ENCODE results near the gene KCNJ11.

The KCNJ11 gene

DNA sequence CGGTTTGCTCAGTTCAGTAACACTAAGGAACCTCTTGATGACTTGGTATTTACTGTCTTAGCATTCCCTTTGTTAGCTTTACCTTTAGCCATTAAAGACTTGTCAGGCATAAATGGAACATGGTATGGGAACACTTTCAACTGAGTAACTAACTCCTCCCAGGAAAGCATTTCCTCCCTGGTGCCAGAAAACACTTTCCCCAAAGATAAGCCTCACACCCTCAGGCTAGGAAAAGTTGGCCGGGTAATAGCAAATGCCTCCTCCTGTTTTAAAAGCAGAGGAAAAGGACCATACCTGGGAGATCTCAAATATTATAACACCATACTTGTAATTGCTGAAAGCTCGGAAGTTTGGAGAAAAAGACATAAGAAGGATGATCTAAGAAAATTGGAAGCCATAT is 12.0 kb downstream of the KCNJ11 start:
- Histone ChIP-seq H3K4me3 (ENCODE audit: low read depth, low read length) (no peak overlapping the region), H3K4me2 (ENCODE audit: low read length) (no peak overlapping the region), H3K27me3 (ENCODE audit: control insufficient read depth, insufficient read depth, low read length) (no peaks in the 10 kb centered on the region), H3K36me3 (ENCODE audit: control insufficient read depth, insufficient read depth, low read length) (no peaks in the 10 kb centered on the region), H3K27ac (no peak overlapping the region), H3K4me1 (no peaks in the 10 kb centered on the region), H3K9ac (no peak overlapping the region), H2AFZ (no peak overlapping the region), H3K79me2 (no peaks in the 10 kb centered on the region), H3K9me3 (ENCODE audit: control insufficient read depth, low read length) (no peaks in the 10 kb centered on the region)
- TF ChIP-seq, protein P1, sequence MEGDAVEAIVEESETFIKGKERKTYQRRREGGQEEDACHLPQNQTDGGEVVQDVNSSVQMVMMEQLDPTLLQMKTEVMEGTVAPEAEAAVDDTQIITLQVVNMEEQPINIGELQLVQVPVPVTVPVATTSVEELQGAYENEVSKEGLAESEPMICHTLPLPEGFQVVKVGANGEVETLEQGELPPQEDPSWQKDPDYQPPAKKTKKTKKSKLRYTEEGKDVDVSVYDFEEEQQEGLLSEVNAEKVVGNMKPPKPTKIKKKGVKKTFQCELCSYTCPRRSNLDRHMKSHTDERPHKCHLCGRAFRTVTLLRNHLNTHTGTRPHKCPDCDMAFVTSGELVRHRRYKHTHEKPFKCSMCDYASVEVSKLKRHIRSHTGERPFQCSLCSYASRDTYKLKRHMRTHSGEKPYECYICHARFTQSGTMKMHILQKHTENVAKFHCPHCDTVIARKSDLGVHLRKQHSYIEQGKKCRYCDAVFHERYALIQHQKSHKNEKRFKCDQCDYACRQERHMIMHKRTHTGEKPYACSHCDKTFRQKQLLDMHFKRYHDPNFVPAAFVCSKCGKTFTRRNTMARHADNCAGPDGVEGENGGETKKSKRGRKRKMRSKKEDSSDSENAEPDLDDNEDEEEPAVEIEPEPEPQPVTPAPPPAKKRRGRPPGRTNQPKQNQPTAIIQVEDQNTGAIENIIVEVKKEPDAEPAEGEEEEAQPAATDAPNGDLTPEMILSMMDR (IDR thresholded peaks at IDR 0.05), result no peak

DNA sequence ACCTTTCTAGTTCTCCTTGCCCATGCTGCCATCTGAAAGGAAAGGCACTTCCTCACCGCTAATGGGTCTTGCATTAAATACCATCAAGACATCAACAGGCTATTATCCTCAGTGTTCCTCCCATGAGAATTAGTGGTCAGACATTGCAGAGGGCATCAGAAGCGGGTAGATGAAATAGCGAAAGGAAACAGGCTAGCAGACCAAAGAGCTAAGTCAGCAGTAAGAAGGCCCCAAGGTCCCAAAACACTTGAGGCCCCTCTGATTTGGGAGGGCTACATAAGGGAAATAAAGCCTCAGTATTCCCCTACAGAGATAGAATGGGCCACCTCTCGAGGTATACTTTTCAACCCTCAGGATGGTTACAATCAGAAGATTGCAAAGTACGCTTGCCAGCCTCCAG is 12.9 kb downstream of the KCNJ11 start:
- Histone ChIP-seq H2AFZ (no peak overlapping the region), H3K27me3 (ENCODE audit: control insufficient read depth, insufficient read depth, low read length) (no peaks in the 10 kb centered on the region), H3K27ac (no peak overlapping the region), H3K36me3 (ENCODE audit: control insufficient read depth, insufficient read depth, low read length) (no peaks in the 10 kb centered on the region), H3K9ac (no peak overlapping the region), H3K4me1 (no peaks in the 10 kb centered on the region), H3K4me2 (ENCODE audit: low read length) (no peak overlapping the region), H3K79me2 (no peaks in the 10 kb centered on the region), H3K9me3 (ENCODE audit: control insufficient read depth, low read length) (no peaks in the 10 kb centered on the region), H3K4me3 (ENCODE audit: low read depth, low read length) (no peak overlapping the region)
- TF ChIP-seq, protein P1 (IDR thresholded peaks at IDR 0.05), result no peak

DNA sequence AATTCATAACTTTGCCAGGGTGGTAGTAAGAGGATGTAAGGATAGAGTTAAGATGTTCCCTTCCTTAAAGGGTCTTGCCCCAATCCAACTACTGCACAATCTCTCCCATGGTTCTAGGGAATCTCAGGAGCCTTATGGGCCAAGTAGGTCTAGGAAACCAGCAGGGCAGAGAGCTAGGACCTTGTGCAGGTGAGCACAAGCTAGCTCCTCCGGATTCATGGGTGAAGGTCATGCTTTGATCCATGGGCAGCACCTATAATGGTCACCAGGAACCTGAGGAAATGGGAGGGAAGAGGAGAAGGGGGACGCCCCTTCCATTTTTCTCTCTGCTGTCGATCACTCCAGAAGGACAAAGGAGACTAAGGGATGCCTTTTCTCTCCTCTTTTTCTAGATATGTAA is 16.8 kb downstream of the KCNJ11 start:
- no peak overlapping the region for H3K27ac ChIP-seq
- H3K27me3 ChIP-seq (ENCODE audit: control insufficient read depth, insufficient read depth, low read length), result no peaks in the 10 kb centered on the region
- H3K4me1 ChIP-seq, result no peaks in the 10 kb centered on the region
- H3K9ac ChIP-seq, result no peak overlapping the region
- H3K4me3 ChIP-seq (ENCODE audit: low read depth, low read length), result no peak overlapping the region
- H3K4me2 ChIP-seq (ENCODE audit: low read length), result no peak overlapping the region
- H3K36me3 ChIP-seq (ENCODE audit: control insufficient read depth, insufficient read depth, low read length), result no peaks in the 10 kb centered on the region
- H3K79me2 ChIP-seq, result no peaks in the 10 kb centered on the region
- TF ChIP-seq, protein P1 (IDR thresholded peaks at IDR 0.05), result no peak
- no peaks in the 10 kb centered on the region for H3K9me3 ChIP-seq (ENCODE audit: control insufficient read depth, low read length)
- H2AFZ ChIP-seq, result no peak overlapping the region

DNA sequence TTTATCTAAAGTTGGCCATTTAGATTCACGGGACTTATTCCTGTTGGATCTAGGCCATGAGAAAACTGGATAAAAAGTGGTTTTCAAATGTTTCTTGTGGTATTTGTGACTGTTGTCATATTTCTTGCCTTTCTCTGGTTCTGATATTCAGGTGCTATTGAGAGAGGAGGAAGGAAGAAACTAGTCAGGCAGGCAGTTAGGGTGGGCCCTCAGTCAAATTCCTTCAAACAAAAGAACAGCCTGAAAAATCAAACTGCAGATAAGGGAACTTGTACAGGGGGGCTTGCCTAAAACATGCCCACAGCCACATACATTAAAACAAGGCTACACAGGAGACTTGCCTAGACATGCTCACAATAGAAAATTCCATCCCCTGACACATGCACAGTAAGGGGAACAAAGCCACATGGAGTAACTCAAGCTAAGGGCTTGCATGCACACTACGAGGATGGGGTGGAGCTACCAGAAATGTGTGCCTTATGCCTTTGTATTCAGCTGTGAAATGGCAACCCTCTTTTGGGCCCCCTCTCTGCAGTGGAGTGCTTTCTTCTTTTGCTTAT is 18.7 kb downstream of the KCNJ11 start:
- Histone ChIP-seq H3K27ac (no peak overlapping the region), H2AFZ (no peak overlapping the region), H3K27me3 (ENCODE audit: control insufficient read depth, insufficient read depth, low read length) (no peaks in the 10 kb centered on the region), H3K79me2 (no peaks in the 10 kb centered on the region), H3K4me1 (no peaks in the 10 kb centered on the region), H3K9me3 (ENCODE audit: control insufficient read depth, low read length) (no peaks in the 10 kb centered on the region), H3K4me3 (ENCODE audit: low read depth, low read length) (no peak overlapping the region), H3K4me2 (ENCODE audit: low read length) (no peak overlapping the region), H3K9ac (no peak overlapping the region), H3K36me3 (ENCODE audit: control insufficient read depth, insufficient read depth, low read length) (no peaks in the 10 kb centered on the region)
- TF ChIP-seq, protein P1 (IDR thresholded peaks at IDR 0.05), result no peak

DNA sequence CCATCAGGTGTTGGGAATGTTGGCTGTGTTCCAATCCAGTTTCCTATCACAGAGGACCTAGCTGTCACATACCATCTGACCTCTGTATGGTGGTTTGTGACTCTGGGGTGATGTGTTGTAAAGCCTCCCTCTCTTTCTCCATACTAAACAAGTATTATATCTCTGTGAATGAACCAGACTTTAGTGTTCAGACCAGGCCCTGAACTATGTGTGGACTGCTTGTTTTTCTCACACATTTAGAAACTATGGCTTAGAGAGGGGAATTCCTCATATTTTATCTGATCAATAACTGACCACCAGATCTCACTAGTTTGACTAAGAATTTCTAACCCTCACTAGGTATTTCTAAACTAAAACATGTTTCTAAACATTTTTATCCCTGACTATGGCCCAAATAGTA is 19.4 kb downstream of the KCNJ11 start:
- Histone ChIP-seq H3K9ac (no peak overlapping the region), H3K36me3 (ENCODE audit: control insufficient read depth, insufficient read depth, low read length) (no peaks in the 10 kb centered on the region), H3K9me3 (ENCODE audit: control insufficient read depth, low read length) (no peaks in the 10 kb centered on the region)

More for the DNA sequence above, 19.4 kb downstream of the KCNJ11 start:
- H3K4me3 ChIP-seq (ENCODE audit: low read depth, low read length), result no peak overlapping the region
- H3K27ac ChIP-seq, result no peak overlapping the region
- no peaks in the 10 kb centered on the region for H3K27me3 ChIP-seq (ENCODE audit: control insufficient read depth, insufficient read depth, low read length)
- H3K4me1 ChIP-seq, result no peaks in the 10 kb centered on the region
- H3K4me2 ChIP-seq (ENCODE audit: low read length), result no peak overlapping the region
- no peaks in the 10 kb centered on the region for H3K79me2 ChIP-seq
- TF ChIP-seq, protein P1 (IDR thresholded peaks at IDR 0.05), result no peak
- H2AFZ ChIP-seq, result no peak overlapping the region
